Natural killer cell (primary cell): ENCODE data around the gene CDC37. TPM values are rescaled to one million over a fixed set of nuclear protein-coding genes. Genes with fewer than 3 reads are reported as not detected.

Experiments used
- ATAC-seq, 3 donors: fragments of 150-1000 bp in 2 of 3; fragments of 200-7000 bp in 1 of 3; cut with Tn5 transposase; 1 replicate in 1 of 3; 2 replicates in 2 of 3; pipeline ENCODE4 v1.10.0; 2021; ENCODE audit warnings: mild to moderate bottlenecking in 2 of 3, moderate library complexity in 2 of 3
- DNase-seq, 2 donors: peaks; one replicate each; pipeline versions ENCODE4 v3.0.0 to v3.0.0-alpha.2; 2013 to 2021; ENCODE audit warnings: mixed read lengths in 1 of 2
- H3K27ac ChIP-seq: one replicate; pipeline ENCODE4 v1.5.1; 2013; ENCODE audit warnings: mild to moderate bottlenecking, low read length
- H3K27me3 ChIP-seq: one replicate; pipeline ENCODE4 v1.6.1; 2013; ENCODE audit warnings: low read length; ENCODE audit not compliant: control insufficient read depth, insufficient read depth
- H3K36me3 ChIP-seq: one replicate; pipeline ENCODE4 v1.6.1; 2013; ENCODE audit warnings: low read length; ENCODE audit not compliant: control insufficient read depth, insufficient read depth
- H3K4me1 ChIP-seq: one replicate; pipeline ENCODE4 v1.6.1; 2013; ENCODE audit warnings: low read length; ENCODE audit not compliant: control insufficient read depth, insufficient read depth
- H3K4me3 ChIP-seq: one replicate; pipeline ENCODE4 v1.5.1; 2013; ENCODE audit warnings: low read length
- H3K9me3 ChIP-seq: one replicate; pipeline ENCODE4 v1.6.1; 2013; ENCODE audit warnings: low read length; ENCODE audit not compliant: control insufficient read depth, insufficient read depth
- H3K27ac Mint-ChIP-seq, 2 donors: one replicate each; pipeline ENCODE4 v1.8.0; 2022; ENCODE audit warnings: mild to moderate bottlenecking in 2 of 2, mixed read lengths in 2 of 2, moderate library complexity in 1 of 2
- H3K27me3 Mint-ChIP-seq, 2 donors: one replicate each; pipeline ENCODE4 v1.8.0; 2022; ENCODE audit warnings: low read depth in 2 of 2, mixed read lengths in 2 of 2
- H3K36me3 Mint-ChIP-seq: one replicate; pipeline ENCODE4 v1.8.0; 2022; ENCODE audit warnings: mixed read lengths
- H3K4me1 Mint-ChIP-seq, 2 donors: one replicate each; pipeline ENCODE4 v1.8.0; 2022; ENCODE audit warnings: mixed read lengths in 2 of 2
- H3K4me3 Mint-ChIP-seq: one replicate; pipeline ENCODE4 v1.8.0; 2022; ENCODE audit warnings: mild to moderate bottlenecking, moderate library complexity, mixed read lengths
- H3K9me3 Mint-ChIP-seq, 2 donors: one replicate each; pipeline ENCODE4 v1.8.0; 2022; ENCODE audit warnings: mixed read lengths in 2 of 2
- CTCF ChIP-seq: fragments of 200-600 bp; IDR thresholded peaks from one replicate; pipeline ENCODE4 v1.8.0; 2022; ENCODE audit warnings: antibody characterized with exemption
- WGBS: methylation state at CpG from one replicate; pipeline ENCODE4 v1.1.7; 2013; ENCODE audit warnings: missing lambda C conversion rate; ENCODE audit not compliant: insufficient coverage; 5-methylcytosine and 5-hydroxymethylcytosine counted together
- intact Hi-C: fragments of 100-400 bp; cut with micrococcal nuclease; formaldehyde crosslinking; loops from one replicate; pipeline ENCODE4 v1.14.2; 2022
- total RNA-seq, 4 donors: library from RNA; stranded (reverse); fragments of 120-200 nt in 1 of 4; gene quantifications; one replicate each; pipeline versions ENCODE4 v1.2.3 to v1.2.4, GENCODE V29; 2013 to 2022

CDC37 gene
- total RNA-seq, 3 donors from 2014 or later (not counting 1 experiment from before 2014, with no cell fraction given), result 211 to 242 (median 223) TPM

- Mint-ChIP-seq H3K4me1 (peaks cover 45 to 58% of the 10 kb centered on the region in 2 donors), H3K27me3 (peaks cover 21 to 34% of the 10 kb centered on the region in 2 donors), H3K4me3 (no peak overlapping the region), H3K36me3 (no peaks in the 10 kb centered on the region), H3K27ac (peak overlapping the region; percentile 71 to 95), H3K9me3 (no peaks in the 10 kb centered on the region)
- intact Hi-C loops, result loop anchor here (2.0 kb wide), 1 partner anchor 105 kb away; no protein-coding TSS in a partner anchor
- Histone ChIP-seq H3K4me3 (no peak overlapping the region), H3K36me3 (no peaks in the 10 kb centered on the region), H3K9me3 (no peaks in the 10 kb centered on the region), H3K4me1 (peaks cover 75% of the 10 kb centered on the region), H3K27me3 (peaks cover 44% of the 10 kb centered on the region), H3K27ac (no peak overlapping the region)
- no peak for TF ChIP-seq CTCF
- no peak for ATAC-seq
- DNase-seq, result peak in 1 of 2 donors; percentile 43
- WGBS, result 24% methylated on average over 29 of the region's 30 CpGs
These were observed 14.3 kb upstream of the CDC37 start for GRCh38 chr19:10417541-10418234.

- H3K36me3 ChIP-seq, result no peaks in the 10 kb centered on the region
- Mint-ChIP-seq H3K4me1 (peaks cover 46 to 61% of the 10 kb centered on the region in 2 donors), H3K27me3 (peaks cover 13 to 29% of the 10 kb centered on the region in 2 donors), H3K4me3 (peak overlapping the region; percentile 92), H3K9me3 (no peaks in the 10 kb centered on the region), H3K36me3 (no peaks in the 10 kb centered on the region), H3K27ac (peak overlapping the region; percentile 95 to 96)
- H3K9me3 ChIP-seq, result no peaks in the 10 kb centered on the region
- peaks cover 78% of the 10 kb centered on the region for H3K4me1 ChIP-seq
- intact Hi-C loops, result loop anchor here (1.0 to 2.0 kb wide), 4 partner anchors 8 to 106 kb away; partner anchors contain the start of gene CDC37
- 3% methylated on average over 67 of the region's 67 CpGs for WGBS
- peak overlapping the region; percentile 72 for H3K27ac ChIP-seq
- H3K4me3 ChIP-seq, result peak overlapping the region; percentile 48
- DNase-seq (peak; percentile 99 to 100), ATAC-seq (peak; percentile 66 to 89 (median 76))
- TF ChIP-seq CTCF, result peak; percentile 100
- H3K27me3 ChIP-seq, result peaks cover 36% of the 10 kb centered on the region
These were observed 13.3 kb upstream of the CDC37 start for GRCh38 chr19:10416380-10417257.

- no peaks in the 10 kb centered on the region for H3K36me3 ChIP-seq
- peak overlapping the region; percentile 72 for H3K27ac ChIP-seq
- H3K9me3 ChIP-seq, result no peaks in the 10 kb centered on the region
- Mint-ChIP-seq H3K27me3 (peaks cover 8 to 23% of the 10 kb centered on the region in 2 donors), H3K4me3 (peak overlapping the region; percentile 92), H3K4me1 (peaks cover 40 to 59% of the 10 kb centered on the region in 2 donors), H3K27ac (peak overlapping the region; percentile 95 to 96), H3K36me3 (no peaks in the 10 kb centered on the region), H3K9me3 (no peaks in the 10 kb centered on the region)
- DNase-seq (no peak), ATAC-seq (no peak)
- peaks cover 30% of the 10 kb centered on the region for H3K27me3 ChIP-seq
- peaks cover 78% of the 10 kb centered on the region for H3K4me1 ChIP-seq
- 17% methylated on average over 9 of the region's 9 CpGs for WGBS
- H3K4me3 ChIP-seq, result peak overlapping the region; percentile 48
- intact Hi-C loops, result loop anchor here (1.0 to 2.0 kb wide), 4 partner anchors 8 to 107 kb away; partner anchors contain the start of gene CDC37
- TF ChIP-seq CTCF, result no peak
These were observed 12.7 kb upstream of the CDC37 start for GRCh38 chr19:10416083-10416379.
